Measurements from ENCODE around the gene HELZ2.
A peak's percentile ranks its signal among the peaks of the same experiment; 100 is the strongest.

HELZ2 gene

GRCh38 chr20:63565021-63565698 lies 8.9 kb downstream of the HELZ2 start:
- DNase-seq: no peak

- DNase-seq: no peak
These were observed 9.8 kb downstream of the HELZ2 start for GRCh38 chr20:63564036-63564810.

GRCh38 chr20:63563225-63563935 lies 10.7 kb downstream of the HELZ2 start:
- no peak for DNase-seq

GRCh38 chr20:63562461-63563224 lies 11.4 kb downstream of the HELZ2 start:
- DNase-seq: no peak

GRCh38 chr20:63561624-63562396 lies 12.2 kb downstream of the HELZ2 start:
- no peak for DNase-seq

GRCh38 chr20:63560856-63561609 lies 13.0 kb downstream of the HELZ2 start:
- no peak for DNase-seq

- no peak for DNase-seq
These were observed 13.7 kb downstream of the HELZ2 start for GRCh38 chr20:63560333-63560805.

- DNase-seq: peak in 1 of 5 experiments; percentile 51
These were observed 14.3 kb downstream of the HELZ2 start for GRCh38 chr20:63559485-63560332.

- DNase-seq: no peak
These were observed 15.1 kb downstream of the HELZ2 start for GRCh38 chr20:63558804-63559484.

- no peak for DNase-seq
These were observed 16.6 kb downstream of the HELZ2 start for GRCh38 chr20:63557481-63557891.

- no peak for DNase-seq
These were observed 17.1 kb downstream of the HELZ2 start for GRCh38 chr20:63556873-63557478.

GRCh38 chr20:63555661-63556381 lies 18.2 kb downstream of the HELZ2 start:
- DNase-seq: no peak

- DNase-seq: no peak
These were observed 19.4 kb downstream of the HELZ2 start for GRCh38 chr20:63554361-63555278.

GRCh38 chr20:63553933-63554290 lies 20.1 kb downstream of the HELZ2 start, which contains the start of gene FNDC11:
FNDC11 (plus strand) TSS chr20:63554159; CDS start chr20:63555664, 1,505 bp downstream.
- DNase-seq: peak in 3 of 5 experiments; percentile 14 to 44 (median 33)

GRCh38 chr20:63553251-63553932 lies 20.6 kb downstream of the HELZ2 start:
- DNase-seq: peak; percentile 69 to 94 (median 85)

Data from T-helper 2 cell (primary cell).